ENCODE results near the gene PCYOX1L.

GRCh38 chr5:149417711-149418368 is 60.0 kb downstream of the PCYOX1L start:
- TF ChIP-seq, protein P1, sequence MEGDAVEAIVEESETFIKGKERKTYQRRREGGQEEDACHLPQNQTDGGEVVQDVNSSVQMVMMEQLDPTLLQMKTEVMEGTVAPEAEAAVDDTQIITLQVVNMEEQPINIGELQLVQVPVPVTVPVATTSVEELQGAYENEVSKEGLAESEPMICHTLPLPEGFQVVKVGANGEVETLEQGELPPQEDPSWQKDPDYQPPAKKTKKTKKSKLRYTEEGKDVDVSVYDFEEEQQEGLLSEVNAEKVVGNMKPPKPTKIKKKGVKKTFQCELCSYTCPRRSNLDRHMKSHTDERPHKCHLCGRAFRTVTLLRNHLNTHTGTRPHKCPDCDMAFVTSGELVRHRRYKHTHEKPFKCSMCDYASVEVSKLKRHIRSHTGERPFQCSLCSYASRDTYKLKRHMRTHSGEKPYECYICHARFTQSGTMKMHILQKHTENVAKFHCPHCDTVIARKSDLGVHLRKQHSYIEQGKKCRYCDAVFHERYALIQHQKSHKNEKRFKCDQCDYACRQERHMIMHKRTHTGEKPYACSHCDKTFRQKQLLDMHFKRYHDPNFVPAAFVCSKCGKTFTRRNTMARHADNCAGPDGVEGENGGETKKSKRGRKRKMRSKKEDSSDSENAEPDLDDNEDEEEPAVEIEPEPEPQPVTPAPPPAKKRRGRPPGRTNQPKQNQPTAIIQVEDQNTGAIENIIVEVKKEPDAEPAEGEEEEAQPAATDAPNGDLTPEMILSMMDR (conservative IDR thresholded peaks at IDR 0.05 in 1 of 2, IDR thresholded peaks at IDR 0.05 in 1 of 2; ENCODE audit: low read depth in 1 of 2, low read length in 2 of 2): no peak
- no peak for TF ChIP-seq EZH2 (IDR thresholded peaks at IDR 0.05; ENCODE audit: low read length, missing control alignments)

All from fibroblast of lung (primary cell).